Measurements from ENCODE around the gene STARD3NL.
"Not testable (repeated sequence)": the region's sequence is repeated elsewhere in the genome, so short reads cannot be mapped to it uniquely, and the experiment has no call there.

STARD3NL gene

DNA sequence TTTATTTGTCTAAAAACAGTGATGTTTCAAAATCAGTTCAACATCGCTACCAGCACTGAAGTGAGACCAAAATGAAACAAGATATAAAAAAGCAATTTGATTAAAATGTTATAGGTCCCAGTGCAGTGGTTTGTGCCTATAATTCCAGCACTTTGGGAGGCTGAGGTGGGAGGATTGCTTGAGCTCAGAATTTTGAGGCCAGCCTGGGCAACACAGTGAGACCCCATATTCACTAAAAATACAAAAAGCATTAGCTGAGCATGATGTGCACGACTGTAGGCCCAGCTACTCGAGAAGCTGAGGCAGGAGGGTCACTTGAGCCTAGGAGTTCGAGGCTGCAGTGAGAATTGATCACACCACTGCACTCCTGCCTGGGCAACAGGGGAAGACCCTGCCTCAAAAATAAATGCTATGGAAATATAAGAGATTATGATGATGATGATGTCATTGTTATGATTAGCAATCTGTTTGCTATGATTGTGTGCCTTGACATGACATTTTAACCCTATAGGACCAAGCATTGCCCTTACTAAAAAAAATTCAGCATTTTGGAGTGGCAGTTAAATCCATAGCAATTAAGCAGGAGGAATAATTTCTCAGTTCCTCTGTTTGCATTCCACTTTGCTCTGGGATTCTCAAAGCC, 91.8 kb downstream of the STARD3NL start:
- DNase-seq (ENCODE audit: low spot score) = not testable (repeated sequence)

DNA sequence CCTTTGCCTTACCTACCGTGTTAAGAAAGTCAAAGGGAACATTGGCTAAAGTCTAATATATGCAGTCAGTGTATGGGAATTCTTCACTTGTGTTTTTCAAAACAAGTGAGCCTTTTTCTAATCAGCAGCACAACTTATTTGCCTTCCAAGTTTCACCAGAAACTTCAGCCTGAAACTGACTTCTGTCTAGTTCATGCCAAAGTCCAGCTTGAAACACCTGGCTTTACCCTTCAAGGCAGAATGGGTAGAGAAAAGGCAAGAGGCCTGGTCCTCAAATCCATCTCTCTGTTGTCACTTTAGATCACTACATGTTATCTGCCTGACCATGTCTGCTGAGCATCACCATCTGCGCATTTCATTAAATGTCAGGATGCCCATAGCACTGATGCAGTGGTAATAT, 92.4 kb downstream of the STARD3NL start:
- not testable (repeated sequence) for DNase-seq (ENCODE audit: low spot score)

DNA sequence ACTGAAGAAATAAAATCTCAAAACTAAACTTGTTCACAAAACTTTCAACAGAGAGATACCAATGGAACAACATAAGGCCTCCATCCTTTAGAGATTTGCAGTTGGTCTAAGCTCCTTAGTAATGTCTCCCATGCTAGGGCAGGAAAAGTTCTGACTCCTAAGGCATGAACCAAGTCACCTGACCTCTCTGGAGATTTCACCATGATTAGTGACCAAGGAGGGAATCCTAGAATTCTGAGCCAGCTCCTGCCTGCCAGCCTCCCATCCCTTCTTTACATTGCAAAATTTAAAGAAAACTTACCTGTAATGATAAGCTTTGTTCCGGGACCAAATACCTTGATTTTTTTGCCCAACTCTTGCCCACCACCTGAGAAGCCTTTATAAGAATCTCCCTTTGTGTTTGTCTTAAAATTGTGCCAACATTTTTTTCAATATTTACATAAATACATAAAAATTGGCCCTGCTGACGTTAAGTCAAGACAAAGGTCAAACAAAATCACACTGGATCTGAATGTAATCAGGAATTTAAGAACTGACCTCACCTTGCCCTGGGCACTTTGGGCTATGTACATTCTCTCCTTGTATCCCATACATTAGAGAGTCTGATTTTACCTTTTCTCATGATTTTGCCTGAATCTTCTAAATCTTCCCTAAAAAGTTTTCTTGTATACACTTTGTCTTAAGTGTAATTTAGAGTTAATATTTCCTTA, 95.4 kb downstream of the STARD3NL start, which contains the start of gene TARP:
Gene TARP, minus strand, starts transcription at position 351 of the 710 bp plus-strand sequence.
- no peak for DNase-seq (ENCODE audit: low spot score)

DNA sequence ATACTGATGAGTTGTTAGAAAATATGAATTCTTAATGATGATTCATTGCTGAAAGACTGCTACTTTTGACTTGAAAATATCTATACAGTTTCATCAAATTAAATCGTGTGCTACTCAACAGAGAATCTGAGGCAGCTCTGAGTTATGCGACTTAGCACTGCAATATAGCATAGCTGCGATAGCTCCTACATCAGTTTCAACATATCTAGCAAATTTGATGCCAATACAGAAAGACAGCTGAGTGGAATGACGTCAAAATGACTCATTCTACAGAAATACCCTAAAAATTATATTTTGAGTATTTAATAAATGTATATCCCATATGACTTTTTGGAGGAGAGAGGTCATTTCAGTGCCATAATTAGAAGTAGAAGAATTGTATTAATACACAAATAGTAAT, 96.4 kb downstream of the STARD3NL start:
- DNase-seq (ENCODE audit: low spot score) = no peak

DNA sequence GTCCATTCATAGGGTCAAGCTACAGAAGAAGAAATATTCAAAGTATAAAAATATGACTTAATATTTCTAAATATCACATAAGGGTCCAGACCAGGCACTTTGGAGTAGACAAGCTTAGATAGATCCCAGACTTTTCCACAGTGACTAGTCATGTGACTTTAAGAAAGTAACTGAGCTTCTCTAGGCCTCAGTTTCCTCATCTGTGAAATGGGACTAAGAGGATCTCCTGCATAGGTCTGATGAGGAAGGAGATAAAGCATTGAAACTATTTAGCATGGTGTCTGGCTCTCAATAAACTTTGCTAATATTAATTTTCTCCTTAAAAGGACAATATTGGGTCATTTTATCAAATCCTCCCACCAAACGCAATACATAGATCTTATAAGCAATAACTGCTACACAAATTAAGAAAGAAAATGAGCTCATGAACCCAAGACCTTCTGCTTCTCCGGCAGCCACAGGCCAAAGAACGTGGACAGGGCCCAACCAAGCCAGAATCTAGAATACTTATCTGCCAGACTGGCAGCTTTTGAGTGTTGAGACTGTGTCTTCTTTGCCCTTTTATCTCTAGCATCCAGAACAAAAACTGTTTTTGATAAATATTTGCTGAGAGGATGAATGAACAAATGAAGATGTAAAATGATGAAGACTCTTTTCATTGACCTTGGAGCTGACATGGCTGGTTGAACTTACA, 97.0 kb downstream of the STARD3NL start:
- DNase-seq (ENCODE audit: low spot score) = no peak

DNA sequence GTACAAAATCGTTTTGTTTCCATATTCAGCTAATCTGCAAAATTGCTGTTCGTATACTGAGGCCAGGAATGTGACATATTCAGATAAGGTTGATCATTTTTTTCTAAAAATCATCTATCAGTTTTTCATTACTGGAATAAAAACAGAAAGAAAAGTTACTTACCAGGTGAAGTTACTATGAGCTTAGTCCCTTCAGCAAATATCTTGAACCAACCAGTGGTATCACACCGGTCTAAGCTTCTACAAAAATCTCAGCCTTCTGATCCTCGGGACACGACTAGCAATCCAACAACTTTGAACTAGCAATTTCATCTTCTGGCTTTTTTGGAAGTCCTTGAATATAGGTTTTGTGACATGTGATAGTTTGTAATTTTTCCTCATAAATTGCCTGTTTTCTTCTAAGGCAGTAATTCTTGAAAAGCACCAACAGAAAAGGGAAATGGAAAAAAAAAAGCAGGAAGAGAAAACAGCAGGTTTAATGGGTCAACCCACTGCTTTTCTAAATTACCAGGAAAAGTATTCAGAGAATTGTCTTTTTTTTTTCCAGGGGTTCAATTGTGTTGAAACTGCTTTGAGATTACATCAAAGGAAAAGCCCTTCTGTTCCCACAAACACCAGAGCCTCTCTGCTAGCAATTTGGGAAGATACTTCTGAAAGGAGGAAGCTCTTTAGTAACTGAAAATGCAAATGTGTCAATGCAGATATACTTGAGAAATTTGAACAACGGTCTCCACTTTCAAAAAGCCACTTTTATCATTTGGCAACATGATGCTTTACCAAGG, 98.2 kb downstream of the STARD3NL start:
- DNase-seq (ENCODE audit: low spot score) = no peak

DNA sequence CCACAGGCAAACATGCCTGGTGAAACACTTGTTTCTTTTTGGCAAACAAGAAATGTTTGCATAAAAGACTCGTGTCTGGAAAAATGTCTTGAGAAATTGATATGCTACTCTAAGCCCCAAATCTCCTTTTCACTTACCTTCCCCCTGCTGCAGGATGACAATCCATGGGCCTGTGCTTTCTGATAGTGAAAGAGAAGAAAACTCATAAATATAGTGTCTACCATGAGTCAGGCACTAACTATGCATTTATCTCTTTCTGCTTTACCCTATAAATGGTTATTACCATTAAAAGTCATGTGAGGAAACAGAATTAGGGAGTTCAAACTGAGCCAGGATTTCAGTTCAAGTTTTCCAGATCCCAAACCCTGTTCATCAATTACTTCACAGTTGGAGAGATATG, 102.0 kb downstream of the STARD3NL start:
- DNase-seq (ENCODE audit: low spot score) = no peak
